A673 (cell line): ENCODE results near the gene ARFGAP1. TPM values are rescaled to one million over a fixed set of nuclear protein-coding genes. Genes with fewer than 3 reads are reported as not detected.

Experiments used
- BruUV-seq: library from RNA; stranded (reverse); fragments of 400-500 nt; replicated peaks from 2 replicates; lab custom pipeline; 2021; lab: Mats Ljungman, UMichigan
- CTCF ChIA-PET: fragments of 300-600 bp; sonication (Branson Sonifier 250); formaldehyde crosslinking; loops from one replicate; lab custom pipeline; 2022; ENCODE audit warnings: antibody characterized with exemption; lab: Charles Lee
- POLR2A ChIA-PET: fragments of 300-600 bp; sonication (Branson Sonifier 250); formaldehyde crosslinking; loops from one replicate; lab custom pipeline; 2022; ENCODE audit warnings: antibody characterized with exemption; ENCODE audit not compliant: low non-redundant PET; lab: Charles Lee
- DNase-seq: peaks from one replicate; pipeline ENCODE4 v3.0.0-alpha.2; 2015; ENCODE audit warnings: low spot score
- H3K27ac ChIP-seq: fragments of 200-600 bp; sonication (generic); 2 replicates; pipeline ENCODE4 v1.5.1; 2016; ENCODE audit warnings: mixed run types, low read depth, mild to moderate bottlenecking, mixed read lengths, antibody characterized with exemption, low read length; ENCODE audit not compliant: poor library complexity, severe bottlenecking
- H3K27me3 ChIP-seq: fragments of 200-600 bp; sonication (generic); replicated peaks from 2 replicates; pipeline ENCODE4 v1.6.1; 2017; ENCODE audit warnings: mixed run types, low read depth, mild to moderate bottlenecking, mixed read lengths, antibody characterized with exemption, low read length; ENCODE audit not compliant: insufficient read depth, poor library complexity
- H3K36me3 ChIP-seq: fragments of 200-600 bp; sonication (generic); 2 replicates; pipeline ENCODE4 v1.6.1; 2016; ENCODE audit warnings: mixed run types, mild to moderate bottlenecking, mixed read lengths, antibody characterized with exemption, low read length; ENCODE audit not compliant: insufficient read depth, poor library complexity, severe bottlenecking
- H3K4me1 ChIP-seq: fragments of 200-600 bp; sonication (generic); 2 replicates; pipeline ENCODE4 v1.6.1; 2017; ENCODE audit warnings: mixed run types, mild to moderate bottlenecking, mixed read lengths, antibody characterized with exemption, low read length; ENCODE audit not compliant: insufficient read depth, poor library complexity, severe bottlenecking
- H3K4me3 ChIP-seq: fragments of 200-600 bp; sonication (generic); 2 replicates; pipeline ENCODE4 v1.5.1; 2016; ENCODE audit warnings: low read depth, mixed run types, mild to moderate bottlenecking, mixed read lengths, low read length; ENCODE audit not compliant: poor library complexity, severe bottlenecking
- H3K9me3 ChIP-seq: fragments of 200-600 bp; sonication (generic); 2 replicates; pipeline ENCODE4 v1.6.1; 2016; ENCODE audit warnings: mixed run types, low read depth, mild to moderate bottlenecking, mixed read lengths, antibody characterized with exemption, low read length; ENCODE audit not compliant: poor library complexity, severe bottlenecking
- EZH2 ChIP-seq: fragments of 200-600 bp; sonication (generic); IDR thresholded peaks from 2 replicates; pipeline ENCODE4 v1.6.1; 2017; ENCODE audit warnings: borderline replicate concordance, low read depth, mild to moderate bottlenecking, mixed read lengths, antibody characterized with exemption, low read length; ENCODE audit not compliant: poor library complexity, severe bottlenecking
- intact Hi-C: fragments of 100-400 bp; cut with micrococcal nuclease; formaldehyde crosslinking; loops from one replicate; pipeline ENCODE4 v1.10.0; 2022; ENCODE audit not compliant: unreplicated experiment
- total RNA-seq: library from RNA; stranded (reverse); gene quantifications from 2 replicates; pipeline ENCODE4 v1.2.3, GENCODE V29; 2021
- TF ChIP-seq, protein P1 (sequence below): fragments of 300-800, 200-600 bp; sonication (generic); conservative IDR thresholded peaks from 2 replicates; pipeline ENCODE4 v1.5.1; 2017; ENCODE audit warnings: low read depth, mild to moderate bottlenecking, antibody characterized with exemption, low read length, moderate library complexity, mixed read lengths

The ARFGAP1 gene
- total RNA-seq, 1 experiment from 2014 or later, result 90.4 TPM

DNA sequence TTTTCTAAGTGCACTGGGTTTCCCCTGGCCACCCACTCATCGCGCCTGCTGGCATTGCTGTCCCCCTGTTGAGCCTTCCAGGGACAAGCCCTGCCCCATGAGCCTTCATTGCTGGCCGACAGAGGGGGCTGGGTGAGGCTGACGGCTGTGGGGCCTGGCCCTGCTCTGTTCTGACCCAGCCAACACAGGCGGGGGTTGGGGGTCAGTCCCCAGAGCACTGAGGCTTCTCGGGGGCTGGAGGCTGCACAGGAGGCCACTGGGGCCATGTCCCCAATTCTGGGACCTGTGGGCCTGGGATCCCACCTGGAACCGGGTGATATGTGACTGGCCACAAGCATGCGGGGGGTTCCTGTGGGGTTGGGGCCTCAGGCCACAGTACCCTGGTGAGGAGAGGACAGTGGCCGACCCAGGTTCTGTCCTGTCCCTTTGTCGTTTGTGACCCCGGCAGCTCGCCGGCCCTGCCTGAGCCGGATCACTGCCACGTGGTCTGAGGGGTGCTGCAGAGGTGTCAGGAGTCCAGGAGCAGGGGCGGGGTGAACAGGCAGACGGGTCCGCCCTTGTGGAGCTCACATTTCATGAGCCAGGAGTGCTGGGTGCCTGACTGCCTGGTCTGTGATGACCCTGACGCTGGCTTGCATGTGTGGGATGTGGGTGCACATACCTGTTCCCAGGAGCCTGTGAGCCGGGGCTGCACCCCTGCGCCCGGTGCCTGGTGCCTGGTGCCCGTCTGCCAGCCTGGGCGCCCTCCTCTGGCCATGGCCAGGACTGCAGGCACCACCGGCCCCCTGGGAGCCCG, 18.3 kb downstream of the ARFGAP1 start:
- DNase-seq, result peak; percentile 60
- Histone ChIP-seq H3K27ac (no peak overlapping the region), H3K4me1 (no peaks in the 10 kb centered on the region), H3K27me3 (peaks cover 15% of the 10 kb centered on the region), H3K9me3 (no peaks in the 10 kb centered on the region), H3K4me3 (no peak overlapping the region), H3K36me3 (no peaks in the 10 kb centered on the region)
- POLR2A ChIA-PET, result no interaction called here
- no peak for TF ChIP-seq EZH2
- TF ChIP-seq, protein P1, sequence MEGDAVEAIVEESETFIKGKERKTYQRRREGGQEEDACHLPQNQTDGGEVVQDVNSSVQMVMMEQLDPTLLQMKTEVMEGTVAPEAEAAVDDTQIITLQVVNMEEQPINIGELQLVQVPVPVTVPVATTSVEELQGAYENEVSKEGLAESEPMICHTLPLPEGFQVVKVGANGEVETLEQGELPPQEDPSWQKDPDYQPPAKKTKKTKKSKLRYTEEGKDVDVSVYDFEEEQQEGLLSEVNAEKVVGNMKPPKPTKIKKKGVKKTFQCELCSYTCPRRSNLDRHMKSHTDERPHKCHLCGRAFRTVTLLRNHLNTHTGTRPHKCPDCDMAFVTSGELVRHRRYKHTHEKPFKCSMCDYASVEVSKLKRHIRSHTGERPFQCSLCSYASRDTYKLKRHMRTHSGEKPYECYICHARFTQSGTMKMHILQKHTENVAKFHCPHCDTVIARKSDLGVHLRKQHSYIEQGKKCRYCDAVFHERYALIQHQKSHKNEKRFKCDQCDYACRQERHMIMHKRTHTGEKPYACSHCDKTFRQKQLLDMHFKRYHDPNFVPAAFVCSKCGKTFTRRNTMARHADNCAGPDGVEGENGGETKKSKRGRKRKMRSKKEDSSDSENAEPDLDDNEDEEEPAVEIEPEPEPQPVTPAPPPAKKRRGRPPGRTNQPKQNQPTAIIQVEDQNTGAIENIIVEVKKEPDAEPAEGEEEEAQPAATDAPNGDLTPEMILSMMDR, result peak; percentile 79
- CTCF ChIA-PET, result interaction anchor here (1.2 kb wide), 1 partner anchor 68 kb away, joined by 4 read pairs; no protein-coding TSS in a partner anchor
- intact Hi-C loops, result no loop called here
- no TSS peak for BruUV-seq

DNA sequence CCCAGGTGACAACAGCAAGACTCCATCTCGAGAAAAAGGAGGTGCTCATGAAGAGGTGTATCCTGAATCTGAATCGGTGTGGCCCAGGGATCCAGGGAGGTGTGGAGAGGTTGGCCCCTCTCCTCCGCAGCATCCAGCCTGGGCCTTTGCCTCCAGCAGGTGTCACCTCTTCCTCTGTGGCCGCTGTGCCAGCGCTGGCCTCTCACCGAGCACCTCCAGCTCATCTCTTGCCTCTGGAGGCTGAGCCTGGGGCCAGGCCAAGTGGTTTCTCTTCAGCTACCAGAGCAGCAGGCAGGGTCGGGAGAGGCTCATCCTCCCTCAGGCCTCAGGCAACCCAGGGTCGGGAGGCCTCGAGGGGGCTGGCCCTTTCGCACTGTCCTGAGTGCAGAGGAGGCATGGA, 19.2 kb downstream of the ARFGAP1 start:
- no peak for DNase-seq
- TF ChIP-seq, protein P1, result no peak
- no peak for TF ChIP-seq EZH2
- Histone ChIP-seq H3K27me3 (peaks cover 25% of the 10 kb centered on the region), H3K4me3 (no peak overlapping the region), H3K27ac (no peak overlapping the region), H3K9me3 (no peaks in the 10 kb centered on the region), H3K4me1 (no peaks in the 10 kb centered on the region), H3K36me3 (no peaks in the 10 kb centered on the region)
- POLR2A ChIA-PET, result no interaction called here
- no TSS peak for BruUV-seq
- CTCF ChIA-PET, result interaction anchor here (1.2 kb wide), 1 partner anchor 69 kb away, joined by 4 read pairs; no protein-coding TSS in a partner anchor
- intact Hi-C loops, result no loop called here

DNA sequence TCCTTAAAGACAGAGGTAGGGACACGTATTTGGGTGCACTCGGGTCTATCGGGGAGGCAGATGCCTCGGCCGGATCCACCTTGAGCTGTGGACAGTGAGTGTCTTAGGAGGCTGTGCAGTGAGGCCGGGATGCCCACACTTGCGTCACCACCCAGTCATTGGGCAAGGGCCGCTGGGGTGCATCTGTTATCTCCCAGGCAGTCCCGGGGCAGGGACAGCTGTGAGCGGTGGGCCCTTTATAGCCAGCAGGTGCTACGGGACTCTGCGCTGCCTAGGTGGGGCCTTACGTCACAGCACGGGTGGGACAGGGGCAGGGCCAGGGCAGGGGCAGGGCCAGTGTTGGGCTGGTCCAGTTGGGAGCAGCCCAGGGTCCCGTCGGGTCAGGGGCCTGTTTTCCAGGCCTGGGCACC, 19.7 kb downstream of the ARFGAP1 start:
- BruUV-seq, result no TSS peak
- no peak for DNase-seq
- TF ChIP-seq, protein P1, result no peak
- no peak for TF ChIP-seq EZH2
- H3K4me3 ChIP-seq, result no peak overlapping the region
- POLR2A ChIA-PET, result no interaction called here
- H3K9me3 ChIP-seq, result no peaks in the 10 kb centered on the region
- no peak overlapping the region for H3K27ac ChIP-seq
- CTCF ChIA-PET, result interaction anchor here (1.2 kb wide), 1 partner anchor 69 kb away, joined by 4 read pairs; no protein-coding TSS in a partner anchor
- no peaks in the 10 kb centered on the region for H3K36me3 ChIP-seq
- H3K27me3 ChIP-seq, result peaks cover 28% of the 10 kb centered on the region
- H3K4me1 ChIP-seq, result no peaks in the 10 kb centered on the region
- intact Hi-C loops, result no loop called here
